GM19035 (cell line): Measurements from ENCODE around the gene ACADS.
A peak's percentile ranks its signal among the peaks of the same experiment; 100 is the strongest.

Experiments
- ATAC-seq: cut with Tn5 transposase; IDR thresholded peaks from one replicate; pipeline ENCODE4 v1.9.1; 2021; ENCODE audit not compliant: unreplicated experiment

The ACADS gene

GRCh38 chr12:120699553-120699952 lies 26.1 kb upstream of the ACADS start:
- no peak for ATAC-seq

GRCh38 chr12:120700886-120701285 lies 24.7 kb upstream of the ACADS start:
- ATAC-seq = no peak

- no peak for ATAC-seq
These were observed 23.0 kb upstream of the ACADS start for GRCh38 chr12:120702637-120703036.

- no peak for ATAC-seq
These were observed 22.2 kb upstream of the ACADS start for GRCh38 chr12:120703311-120703942.

- no peak for ATAC-seq
These were observed 20.0 kb upstream of the ACADS start for GRCh38 chr12:120705618-120706017.

GRCh38 chr12:120706029-120706428 lies 19.6 kb upstream of the ACADS start:
- ATAC-seq = no peak

- ATAC-seq = no peak
These were observed 17.0 kb upstream of the ACADS start for GRCh38 chr12:120708651-120709050.

- peak; percentile 66 for ATAC-seq
These were observed 15.4 kb upstream of the ACADS start, which contains the start of gene UNC119B for GRCh38 chr12:120710031-120710804. UNC119B (plus strand) TSS chr12:120710458; CDS start chr12:120710475, 17 bp downstream.

- peak; percentile 31 for ATAC-seq
These were observed 14.8 kb upstream of the ACADS start for GRCh38 chr12:120710805-120711296.

- ATAC-seq = no peak
These were observed 14.2 kb upstream of the ACADS start for GRCh38 chr12:120711411-120711810.

- no peak for ATAC-seq
These were observed 13.0 kb upstream of the ACADS start for GRCh38 chr12:120712610-120713009.

GRCh38 chr12:120713861-120714482 lies 11.7 kb upstream of the ACADS start:
- no peak for ATAC-seq

- no peak for ATAC-seq
These were observed 7.6 kb upstream of the ACADS start for GRCh38 chr12:120718055-120718454.

- no peak for ATAC-seq
These were observed 6.6 kb upstream of the ACADS start for GRCh38 chr12:120719072-120719471.

GRCh38 chr12:120719496-120720233 lies 6.0 kb upstream of the ACADS start:
- ATAC-seq = no peak

GRCh38 chr12:120720234-120720986 lies 5.2 kb upstream of the ACADS start:
- ATAC-seq = no peak

GRCh38 chr12:120720987-120721801 lies 4.4 kb upstream of the ACADS start:
- no peak for ATAC-seq

GRCh38 chr12:120721866-120722265 lies 3.8 kb upstream of the ACADS start:
- ATAC-seq = no peak

- ATAC-seq = no peak
These were observed 2.8 kb upstream of the ACADS start for GRCh38 chr12:120722784-120723183.

- no peak for ATAC-seq
These were observed 906 bp upstream of the ACADS start for GRCh38 chr12:120724720-120725119.
